GM13977 (cell line): ENCODE measurements around the gene IQCE.

Experiments used
- DNase-seq: peaks from one replicate; pipeline ENCODE4 v3.0.0; 2012; ENCODE audit warnings: low spot score
- in situ Hi-C: fragments of 300-500 bp; cut with MboI; formaldehyde crosslinking; loops from one replicate; pipeline ENCODE4 v1.12.0; 2022; ENCODE audit warnings: low sequenced_read_pairs, low pct_unique_long_range_greater_than_20kb, mixed read lengths, inconsistent platforms; ENCODE audit not compliant: unreplicated experiment
- TF ChIP-seq, protein P1 (sequence below): IDR thresholded peaks from 2 replicates; pipeline ENCODE4 v1.5.1; 2012; ENCODE audit warnings: mild to moderate bottlenecking, control low read depth; ENCODE audit not compliant: insufficient read depth; ENCODE audit errors: extremely low read depth, missing control alignments

The IQCE gene

DNA sequence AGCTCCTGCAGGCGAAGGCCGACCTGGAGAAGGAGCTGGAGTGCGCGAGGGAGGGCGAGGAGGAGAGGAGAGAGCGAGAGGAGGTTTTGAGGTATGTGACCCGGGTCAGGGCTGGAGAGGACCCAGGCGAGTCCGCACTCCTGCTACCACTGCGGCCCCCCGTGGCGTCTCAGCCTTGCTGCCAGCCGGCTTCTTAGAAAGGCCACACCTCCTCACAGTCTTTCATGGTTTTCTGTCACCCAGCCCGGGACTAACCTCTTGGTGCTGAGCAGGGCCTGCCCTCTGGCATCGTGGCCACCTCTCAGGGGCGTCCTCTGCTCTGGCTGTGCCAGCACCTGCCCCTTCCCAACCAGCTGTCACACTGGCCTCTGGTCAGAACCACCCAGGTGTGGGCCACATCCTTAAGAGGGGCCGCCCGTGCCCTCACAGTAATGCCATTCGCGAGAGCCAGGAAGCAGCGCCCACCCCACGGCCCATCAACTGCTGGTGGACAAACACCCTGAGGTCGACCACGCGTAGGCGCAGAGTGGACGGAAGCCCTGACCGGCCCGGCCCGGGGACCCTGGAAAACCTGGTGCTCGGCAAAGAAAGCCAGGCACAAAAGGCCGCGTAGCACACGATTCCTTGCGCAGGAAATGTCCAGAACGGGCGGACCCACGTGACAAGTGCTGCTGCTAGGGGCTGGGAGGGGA is 34.4 kb downstream of the IQCE start:
- TF ChIP-seq, protein P1, sequence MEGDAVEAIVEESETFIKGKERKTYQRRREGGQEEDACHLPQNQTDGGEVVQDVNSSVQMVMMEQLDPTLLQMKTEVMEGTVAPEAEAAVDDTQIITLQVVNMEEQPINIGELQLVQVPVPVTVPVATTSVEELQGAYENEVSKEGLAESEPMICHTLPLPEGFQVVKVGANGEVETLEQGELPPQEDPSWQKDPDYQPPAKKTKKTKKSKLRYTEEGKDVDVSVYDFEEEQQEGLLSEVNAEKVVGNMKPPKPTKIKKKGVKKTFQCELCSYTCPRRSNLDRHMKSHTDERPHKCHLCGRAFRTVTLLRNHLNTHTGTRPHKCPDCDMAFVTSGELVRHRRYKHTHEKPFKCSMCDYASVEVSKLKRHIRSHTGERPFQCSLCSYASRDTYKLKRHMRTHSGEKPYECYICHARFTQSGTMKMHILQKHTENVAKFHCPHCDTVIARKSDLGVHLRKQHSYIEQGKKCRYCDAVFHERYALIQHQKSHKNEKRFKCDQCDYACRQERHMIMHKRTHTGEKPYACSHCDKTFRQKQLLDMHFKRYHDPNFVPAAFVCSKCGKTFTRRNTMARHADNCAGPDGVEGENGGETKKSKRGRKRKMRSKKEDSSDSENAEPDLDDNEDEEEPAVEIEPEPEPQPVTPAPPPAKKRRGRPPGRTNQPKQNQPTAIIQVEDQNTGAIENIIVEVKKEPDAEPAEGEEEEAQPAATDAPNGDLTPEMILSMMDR, result no peak

DNA sequence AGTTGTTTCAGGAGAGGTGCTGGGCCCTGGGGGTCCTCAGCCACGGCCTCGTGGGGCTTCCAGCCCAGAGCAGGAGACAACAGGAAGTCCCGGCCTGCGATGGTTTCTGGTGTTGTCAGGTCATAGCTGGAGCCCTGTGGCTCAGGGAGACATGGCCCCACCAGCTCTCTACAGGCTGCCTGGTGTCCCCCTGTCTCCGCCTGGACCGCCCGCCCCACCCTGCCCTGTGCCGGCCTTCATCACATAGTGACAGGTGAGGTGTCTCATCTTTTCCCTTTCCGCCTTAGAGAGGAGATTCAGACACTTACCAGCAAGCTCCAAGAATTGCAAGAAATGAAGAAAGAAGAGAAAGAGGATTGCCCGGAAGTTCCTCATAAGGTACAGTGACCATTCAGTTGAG is 35.8 kb downstream of the IQCE start:
- in situ Hi-C loops, result no loop called here
- TF ChIP-seq, protein P1, result no peak
- no peak for DNase-seq

More for the DNA sequence above, 34.4 kb downstream of the IQCE start:
- in situ Hi-C loops, result no loop called here
- no peak for DNase-seq

DNA sequence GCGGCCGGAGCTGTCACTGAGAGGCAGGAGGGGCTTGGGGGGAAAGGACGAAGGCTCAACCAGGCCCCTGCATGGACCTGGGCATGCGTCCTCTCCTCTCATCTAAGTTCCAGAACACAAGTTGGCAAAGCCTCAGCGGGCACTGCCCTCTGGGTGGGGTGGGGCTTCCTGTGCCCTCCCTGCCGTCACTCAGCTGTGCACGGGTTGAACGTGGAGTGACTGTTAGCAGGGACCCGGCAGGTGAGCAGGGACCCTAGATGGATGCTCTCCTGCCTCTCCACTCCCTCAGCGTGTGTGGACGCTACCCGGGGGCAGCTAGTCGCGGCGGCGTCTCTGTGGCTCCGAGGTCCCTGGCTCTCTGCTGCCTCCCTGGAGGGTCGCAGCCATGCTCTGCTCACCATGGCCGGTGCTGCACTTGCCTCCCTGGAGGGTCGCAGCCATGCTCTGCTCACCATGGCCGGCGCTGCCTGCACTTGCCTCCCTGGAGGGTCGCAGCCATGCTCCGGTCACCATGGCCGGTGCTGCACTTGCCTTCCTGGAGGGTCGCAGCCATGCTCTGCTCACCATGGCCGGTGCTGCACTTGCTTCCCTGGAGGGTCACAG is 36.6 kb downstream of the IQCE start:
- no peak for DNase-seq
- in situ Hi-C loops, result no loop called here
- TF ChIP-seq, protein P1, result no peak

DNA sequence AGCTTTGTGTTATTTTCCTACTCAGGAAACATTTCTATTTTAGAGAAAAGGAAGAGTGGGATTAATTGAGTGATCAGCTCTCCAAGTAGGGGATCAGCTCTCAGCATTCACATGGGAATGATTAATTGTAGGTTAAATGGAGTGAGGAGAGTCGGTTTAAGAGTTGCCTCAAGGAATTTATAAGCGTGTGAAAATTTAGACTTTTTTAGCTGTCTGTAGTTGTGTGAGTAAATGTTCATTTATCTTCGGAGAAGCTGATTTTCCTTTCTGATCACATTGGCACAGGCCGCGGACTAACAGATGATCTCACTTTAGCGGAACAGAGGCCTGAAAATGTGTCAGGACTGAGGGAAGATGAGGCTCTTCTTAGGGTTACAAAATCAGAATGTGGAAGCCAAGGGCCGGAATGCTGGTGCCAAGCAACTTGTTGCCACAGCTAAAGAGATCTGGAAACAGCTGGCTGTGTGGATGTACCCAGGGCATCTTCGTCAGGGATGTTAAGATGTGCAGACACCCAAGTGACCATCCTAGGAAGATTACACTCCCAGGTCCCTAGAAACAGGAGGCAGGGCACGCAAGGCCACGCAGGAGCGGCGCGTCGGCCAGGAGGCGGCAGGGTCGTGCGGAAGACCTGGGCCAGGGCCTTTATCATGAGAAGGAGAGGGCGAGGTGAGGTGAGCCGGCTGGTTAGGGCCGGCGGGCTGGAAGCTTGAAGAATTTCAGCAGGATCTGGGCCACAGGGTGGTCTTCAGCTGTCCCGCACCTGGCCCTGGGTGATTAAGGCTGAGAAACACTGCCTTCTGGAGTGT is 37.9 kb downstream of the IQCE start:
- in situ Hi-C loops, result no loop called here
- TF ChIP-seq, protein P1, result no peak
- no peak for DNase-seq

- in situ Hi-C loops, result no loop called here
- TF ChIP-seq, protein P1, result no peak
- no peak for DNase-seq
Observed at GRCh38 chr7:2597273-2597640, 38.5 kb downstream of the IQCE start.

DNA sequence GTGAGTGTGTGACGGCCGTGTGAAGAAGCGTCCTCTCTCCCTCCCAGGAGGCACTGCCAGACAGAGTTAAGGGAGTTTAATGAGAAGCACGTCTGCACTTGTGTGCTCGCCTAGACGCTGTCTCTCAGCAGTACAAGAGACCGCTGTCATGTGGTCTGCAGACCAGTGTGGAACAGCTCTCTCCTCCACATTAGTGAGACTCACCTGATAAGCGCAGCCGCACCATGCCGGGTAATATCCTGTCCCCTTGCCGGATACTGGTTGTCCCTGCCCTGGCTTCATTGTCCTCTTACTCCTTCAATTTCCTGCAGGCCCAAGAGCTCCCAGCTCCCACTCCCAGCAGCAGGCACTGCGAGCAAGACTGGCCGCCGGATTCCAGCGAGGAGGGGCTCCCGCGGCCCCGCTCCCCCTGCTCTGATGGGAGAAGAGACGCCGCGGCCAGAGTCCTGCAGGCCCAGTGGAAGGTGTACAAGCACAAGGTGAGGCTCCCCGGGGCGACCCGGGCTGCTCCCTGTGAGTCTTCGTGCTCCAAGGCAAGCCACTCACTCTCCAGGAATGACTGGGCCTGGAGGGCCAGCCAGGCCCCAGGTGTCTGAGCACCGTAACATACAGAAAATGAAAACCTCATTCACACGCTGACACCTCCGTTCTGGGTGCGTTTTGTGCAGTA is 39.5 kb downstream of the IQCE start:
- TF ChIP-seq, protein P1, result no peak
- in situ Hi-C loops, result no loop called here
- DNase-seq, result no peak
